SJSA1 (cell line): ENCODE results near the gene RALGDS. TPM values are rescaled to one million over a fixed set of nuclear protein-coding genes. Genes with fewer than 3 reads are reported as not detected.

ENCODE experiments used
- DNase-seq, 2 experiments: peaks; one replicate each; pipeline ENCODE4 v3.0.0-alpha.2; 2015 to 2020; ENCODE audit warnings: low spot score in 2 of 2, low read depth in 1 of 2
- H3K27ac ChIP-seq: fragments of 250-450 bp; sonication (Bioruptor Pico); 2 replicates; pipeline ENCODE4 v1.5.1; 2020; ENCODE audit warnings: mild to moderate bottlenecking, moderate library complexity
- H3K27me3 ChIP-seq: fragments of 250-450 bp; sonication (Bioruptor Pico); replicated peaks from 2 replicates; pipeline ENCODE4 v1.5.1; 2020; ENCODE audit warnings: mild to moderate bottlenecking, moderate library complexity
- H3K36me3 ChIP-seq: fragments of 250-450 bp; sonication (Bioruptor Pico); 2 replicates; pipeline ENCODE4 v1.5.1; 2020; ENCODE audit warnings: mild to moderate bottlenecking
- H3K4me1 ChIP-seq: fragments of 250-450 bp; sonication (Bioruptor Pico); replicated peaks from 2 replicates; pipeline ENCODE4 v1.6.1; 2021; ENCODE audit warnings: mild to moderate bottlenecking
- H3K4me3 ChIP-seq: fragments of 250-450 bp; sonication (Bioruptor Pico); 2 replicates; pipeline ENCODE4 v1.5.1; 2020; ENCODE audit warnings: mild to moderate bottlenecking
- H3K9me3 ChIP-seq: fragments of 250-450 bp; sonication (Bioruptor Pico); replicated peaks from 2 replicates; pipeline ENCODE4 v1.5.1; 2020; ENCODE audit warnings: mild to moderate bottlenecking
- total RNA-seq: library from RNA; depleted of rRNA; stranded (reverse); fragments of >200 nt; shearing (Covaris generic); gene quantifications from 2 replicates; pipeline ENCODE4 v1.2.3, GENCODE V29; 2014

RALGDS gene
- total RNA-seq, 1 experiment from 2014 or later = 8.6 TPM

- Histone ChIP-seq H3K27me3 (no peaks in the 10 kb centered on the region), H3K4me1 (no peaks in the 10 kb centered on the region), H3K36me3 (peaks cover 20% of the 10 kb centered on the region), H3K27ac (no peak overlapping the region), H3K4me3 (no peak overlapping the region), H3K9me3 (no peaks in the 10 kb centered on the region)
- no peak for DNase-seq
These were observed 15.6 kb downstream of the RALGDS start for GRCh38 chr9:133105461-133105770.

- H3K4me1 ChIP-seq = no peaks in the 10 kb centered on the region
- peaks cover 20% of the 10 kb centered on the region for H3K36me3 ChIP-seq
- H3K4me3 ChIP-seq = no peak overlapping the region
- no peak overlapping the region for H3K27ac ChIP-seq
- no peak for DNase-seq
- H3K9me3 ChIP-seq = no peaks in the 10 kb centered on the region
- no peaks in the 10 kb centered on the region for H3K27me3 ChIP-seq
These were observed 16.2 kb downstream of the RALGDS start for GRCh38 chr9:133104718-133105460.

DNA sequence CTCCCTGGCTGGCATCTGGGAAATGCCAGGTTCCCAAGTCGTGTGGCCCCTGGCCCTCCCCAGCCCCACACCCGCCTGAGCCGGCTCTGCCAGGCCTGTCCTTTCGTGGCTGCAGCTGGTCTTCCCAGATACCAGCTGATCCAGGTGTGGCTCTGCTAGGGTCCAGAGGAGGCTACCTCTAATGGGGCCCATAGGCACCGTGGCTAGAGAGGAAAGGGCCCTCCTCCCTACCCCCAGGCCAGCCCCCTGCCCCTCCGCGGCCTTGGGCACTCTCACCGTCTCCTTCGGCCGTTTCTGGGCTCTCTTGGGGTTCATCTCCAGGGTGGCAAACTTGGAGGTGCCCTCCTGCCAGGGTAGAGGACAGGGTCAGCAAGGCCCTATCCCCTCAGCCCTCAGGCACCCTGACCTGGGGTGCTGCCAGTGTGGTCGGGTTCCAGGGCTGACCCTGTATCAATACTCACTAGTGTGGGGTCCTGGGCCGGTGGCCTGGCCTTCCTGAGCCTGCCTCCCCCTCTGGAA, 17.0 kb downstream of the RALGDS start:
- no peak overlapping the region for H3K27ac ChIP-seq
- no peaks in the 10 kb centered on the region for H3K4me1 ChIP-seq
- H3K27me3 ChIP-seq = no peaks in the 10 kb centered on the region
- no peak for DNase-seq
- H3K4me3 ChIP-seq = no peak overlapping the region
- H3K9me3 ChIP-seq = no peaks in the 10 kb centered on the region
- peaks cover 20% of the 10 kb centered on the region for H3K36me3 ChIP-seq

DNA sequence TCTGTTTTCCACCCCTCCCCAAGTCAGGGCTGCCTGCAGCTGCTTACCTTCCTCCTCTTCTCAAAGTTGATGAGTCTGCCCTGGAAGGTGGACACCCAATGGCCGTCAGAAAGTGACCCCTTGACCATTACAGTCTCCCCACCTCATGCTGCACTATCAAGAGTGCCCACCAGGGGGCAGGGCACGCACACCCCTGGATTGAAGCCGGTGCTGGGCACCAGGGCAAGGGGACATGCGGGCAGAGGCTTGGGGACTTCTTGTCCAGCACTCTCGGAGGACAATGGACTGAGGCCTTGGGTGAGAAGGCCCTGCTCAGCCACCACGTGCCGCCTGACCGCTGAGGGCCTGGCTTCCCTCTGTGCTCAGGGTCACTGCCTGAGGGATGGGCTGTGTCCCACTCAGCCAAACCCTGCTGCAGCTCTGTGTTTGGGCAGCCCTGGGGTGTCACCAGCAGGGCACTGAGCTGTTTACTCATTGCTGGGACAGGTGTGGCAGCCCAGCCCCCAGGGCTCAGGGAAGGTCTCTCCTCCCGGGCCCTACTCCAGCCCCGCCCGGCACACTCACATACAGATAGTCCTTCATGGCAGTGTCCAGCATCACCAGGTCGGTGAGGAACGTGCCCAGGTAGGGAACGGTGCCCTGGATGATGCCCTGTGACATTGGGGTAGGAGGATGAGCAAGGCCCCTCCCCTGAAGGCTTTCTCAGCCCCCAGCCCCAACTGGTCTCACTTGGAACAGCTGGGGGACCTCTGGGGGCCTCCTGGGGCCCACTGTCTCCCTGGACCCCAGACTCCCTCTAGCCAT, 17.7 kb downstream of the RALGDS start:
- Histone ChIP-seq H3K4me1 (no peaks in the 10 kb centered on the region), H3K4me3 (no peak overlapping the region), H3K27me3 (no peaks in the 10 kb centered on the region), H3K27ac (no peak overlapping the region), H3K9me3 (no peaks in the 10 kb centered on the region), H3K36me3 (peaks cover 20% of the 10 kb centered on the region)
- peak; percentile 62 to 71 for DNase-seq

- Histone ChIP-seq H3K36me3 (peaks cover 22% of the 10 kb centered on the region), H3K27ac (no peak overlapping the region), H3K27me3 (no peaks in the 10 kb centered on the region), H3K9me3 (no peaks in the 10 kb centered on the region), H3K4me3 (no peak overlapping the region), H3K4me1 (no peaks in the 10 kb centered on the region)
- DNase-seq = no peak
These were observed 18.6 kb downstream of the RALGDS start for GRCh38 chr9:133102190-133103021.

GRCh38 chr9:133101356-133102189, 19.5 kb downstream of the RALGDS start:
- no peak for DNase-seq
- no peak overlapping the region for H3K4me3 ChIP-seq
- peaks cover 22% of the 10 kb centered on the region for H3K36me3 ChIP-seq
- H3K4me1 ChIP-seq = no peaks in the 10 kb centered on the region
- H3K27me3 ChIP-seq = no peaks in the 10 kb centered on the region
- no peak overlapping the region for H3K27ac ChIP-seq
- no peaks in the 10 kb centered on the region for H3K9me3 ChIP-seq

GRCh38 chr9:133100506-133101355, 20.3 kb downstream of the RALGDS start:
- H3K4me1 ChIP-seq = no peaks in the 10 kb centered on the region
- H3K4me3 ChIP-seq = no peak overlapping the region
- H3K27ac ChIP-seq = no peak overlapping the region
- H3K9me3 ChIP-seq = no peaks in the 10 kb centered on the region
- no peaks in the 10 kb centered on the region for H3K27me3 ChIP-seq
- peaks cover 22% of the 10 kb centered on the region for H3K36me3 ChIP-seq
- DNase-seq = no peak

DNA sequence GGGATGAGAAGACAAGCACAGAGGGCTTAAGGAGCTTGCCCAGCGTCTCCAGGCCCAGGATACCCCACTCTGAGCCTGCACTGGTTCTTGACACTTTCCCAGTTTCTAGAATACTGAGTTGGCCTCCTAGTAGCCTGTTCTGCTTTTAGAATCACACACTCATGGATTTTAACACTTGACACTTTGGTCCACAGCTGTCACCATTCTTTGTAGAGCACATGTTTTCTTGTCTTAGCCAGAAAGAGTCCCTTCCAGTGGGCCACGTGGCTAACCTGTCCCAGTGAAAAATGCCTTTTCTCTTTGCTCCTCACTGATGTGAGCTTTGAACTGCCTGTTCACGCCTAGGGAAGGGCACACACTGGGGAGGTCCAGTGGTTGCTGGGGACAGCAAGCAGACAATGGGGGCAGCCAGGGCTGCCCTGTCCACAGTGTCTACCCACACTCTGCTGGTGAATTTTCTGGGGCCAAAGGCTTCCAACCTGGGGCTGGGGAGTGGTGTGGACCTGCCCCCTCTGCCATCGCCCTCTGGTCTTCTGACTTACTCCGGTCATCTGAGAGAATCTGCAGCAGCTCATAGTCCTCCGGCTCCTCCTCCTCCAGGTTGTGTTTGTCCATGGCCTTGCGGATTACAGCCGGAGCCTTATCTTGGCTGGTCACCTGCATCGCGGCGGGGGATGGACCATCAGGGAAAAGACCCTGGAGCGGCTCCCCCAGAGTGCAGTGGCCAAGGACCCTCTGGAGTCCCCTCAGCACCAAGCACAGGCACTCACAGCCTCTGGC, 21.1 kb downstream of the RALGDS start:
- H3K27ac ChIP-seq = no peak overlapping the region
- peaks cover 22% of the 10 kb centered on the region for H3K36me3 ChIP-seq
- no peak overlapping the region for H3K4me3 ChIP-seq
- no peaks in the 10 kb centered on the region for H3K9me3 ChIP-seq
- no peaks in the 10 kb centered on the region for H3K4me1 ChIP-seq
- DNase-seq = no peak
- no peaks in the 10 kb centered on the region for H3K27me3 ChIP-seq

DNA sequence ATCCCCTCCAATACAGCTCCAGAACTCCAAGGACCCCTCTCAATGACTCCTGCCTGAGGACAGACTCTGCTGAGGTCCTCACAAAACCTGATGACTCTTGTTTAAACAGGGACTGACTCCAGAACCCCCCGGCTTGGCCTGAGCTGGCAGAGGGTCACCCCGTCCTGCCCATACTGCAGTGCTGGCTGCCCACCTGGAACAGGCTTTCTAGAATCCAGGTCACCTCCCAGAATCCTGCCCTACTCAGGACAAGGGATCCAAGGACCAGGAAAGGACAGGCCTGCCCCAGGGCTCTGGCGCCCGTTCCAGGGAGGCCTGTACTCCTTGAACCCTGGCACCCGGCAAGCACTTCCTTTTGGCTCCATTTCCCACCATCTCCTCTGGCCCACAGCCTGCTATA, 22.2 kb downstream of the RALGDS start:
- H3K27me3 ChIP-seq = no peaks in the 10 kb centered on the region
- H3K27ac ChIP-seq = no peak overlapping the region
- no peaks in the 10 kb centered on the region for H3K9me3 ChIP-seq
- no peak for DNase-seq
- no peak overlapping the region for H3K4me3 ChIP-seq
- peaks cover 22% of the 10 kb centered on the region for H3K36me3 ChIP-seq
- no peaks in the 10 kb centered on the region for H3K4me1 ChIP-seq

- no peak overlapping the region for H3K27ac ChIP-seq
- DNase-seq = no peak
- no peaks in the 10 kb centered on the region for H3K9me3 ChIP-seq
- no peaks in the 10 kb centered on the region for H3K4me1 ChIP-seq
- peaks cover 22% of the 10 kb centered on the region for H3K36me3 ChIP-seq
- no peaks in the 10 kb centered on the region for H3K27me3 ChIP-seq
- no peak overlapping the region for H3K4me3 ChIP-seq
These were observed 22.8 kb downstream of the RALGDS start for GRCh38 chr9:133098104-133098754.

DNA sequence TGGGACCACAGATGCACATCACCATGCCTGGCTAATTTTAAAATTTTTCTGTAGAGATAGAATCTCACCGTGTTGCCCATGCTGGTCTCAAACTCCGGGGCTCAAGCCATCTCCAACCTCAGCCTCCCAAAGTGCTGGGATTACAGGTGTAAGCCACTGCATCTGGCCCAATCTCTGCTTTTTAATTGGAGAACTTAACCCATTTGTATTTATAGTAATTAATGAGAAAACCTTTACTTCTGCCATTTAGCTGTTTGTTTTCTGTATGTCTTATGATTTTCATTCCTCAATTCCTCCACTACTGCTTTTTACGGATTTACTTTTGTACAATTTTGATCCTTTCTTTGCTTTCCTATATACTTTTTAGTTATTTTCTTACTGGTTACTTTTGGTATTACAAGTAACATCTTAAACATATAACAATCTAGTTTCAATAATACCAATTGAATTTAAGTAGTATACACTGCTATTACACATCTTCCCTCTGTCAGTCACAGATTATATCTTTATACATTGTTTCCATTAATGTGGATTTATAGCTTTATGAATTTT, 26.1 kb downstream of the RALGDS start:
- Histone ChIP-seq H3K9me3 (no peaks in the 10 kb centered on the region), H3K36me3 (peaks cover 6% of the 10 kb centered on the region; the same call in 1 of the 2 replicates), H3K4me3 (no peak overlapping the region), H3K4me1 (no peaks in the 10 kb centered on the region), H3K27ac (no peak overlapping the region), H3K27me3 (no peaks in the 10 kb centered on the region)
- no peak for DNase-seq
